CD14-positive monocyte (primary cell): ENCODE results near the gene EPB41L5. TPM values are rescaled to one million over a fixed set of nuclear protein-coding genes. Genes with fewer than 3 reads are reported as not detected.

Experiments
- DNase-seq, 3 donors: peaks; one replicate each; pipeline ENCODE4 v3.0.0-alpha.2; 2011 to 2022
- H2AFZ ChIP-seq: 2 replicates; pipeline ENCODE4 v1.6.0; 2012; ENCODE audit warnings: mild to moderate bottlenecking, low read depth, low read length, inconsistent platforms; ENCODE audit not compliant: insufficient read depth, poor library complexity, severe bottlenecking
- H3K27ac ChIP-seq, 2 donors: 1 replicate in 1 of 2; 2 replicates in 1 of 2; pipeline ENCODE4 v1.5.1; 2012 to 2013; ENCODE audit warnings: low read length in 2 of 2, control low read depth in 1 of 2, inconsistent platforms in 1 of 2, low read depth in 1 of 2, mild to moderate bottlenecking in 1 of 2
- H3K27me3 ChIP-seq, 2 donors: one replicate each; pipeline versions ENCODE4 v1.6.0 to v1.6.1; 2011 to 2013; ENCODE audit warnings: low read length in 2 of 2; ENCODE audit not compliant: control insufficient read depth in 2 of 2, insufficient read depth in 2 of 2
- H3K36me3 ChIP-seq, 2 donors: replicated peaks in 1 of 2; 1 replicate in 1 of 2; 2 replicates in 1 of 2; pipeline versions ENCODE4 v1.5.1 to v1.6.1; 2012 to 2013; ENCODE audit warnings: low read length in 2 of 2, control low read depth in 1 of 2, inconsistent platforms in 1 of 2, mild to moderate bottlenecking in 1 of 2; ENCODE audit not compliant: insufficient read depth in 2 of 2, control insufficient read depth in 1 of 2
- H3K4me1 ChIP-seq, 2 donors: 1 replicate in 1 of 2; 2 replicates in 1 of 2; pipeline versions ENCODE4 v1.5.1 to v1.6.1; 2012 to 2013; ENCODE audit warnings: low read length in 2 of 2, control low read depth in 1 of 2, inconsistent platforms in 1 of 2, mild to moderate bottlenecking in 1 of 2, moderate library complexity in 1 of 2; ENCODE audit not compliant: insufficient read depth in 2 of 2, control insufficient read depth in 1 of 2
- H3K4me2 ChIP-seq: replicated peaks from 2 replicates; pipeline ENCODE3; 2012; ENCODE audit warnings: low read length, moderate library complexity, mild to moderate bottlenecking; ENCODE audit not compliant: poor library complexity, severe bottlenecking; ENCODE audit errors: extremely low read depth
- H3K4me3 ChIP-seq, 3 experiments: fragments of 200-600 bp in 1 of 3; sonication (generic) in 1 of 3; replicated peaks in 1 of 3; 1 replicate in 2 of 3; 2 replicates in 1 of 3; pipeline ENCODE4 v1.5.1; 2011 to 2013; ENCODE audit warnings: low read length in 3 of 3, mild to moderate bottlenecking in 3 of 3, control low read depth in 2 of 3, low read depth in 2 of 3, inconsistent platforms in 1 of 3, moderate library complexity in 1 of 3
- H3K79me2 ChIP-seq: 2 replicates; pipeline ENCODE4 v1.6.0; 2012; ENCODE audit warnings: mild to moderate bottlenecking, control low read depth, inconsistent platforms, low read length, moderate library complexity; ENCODE audit not compliant: insufficient read depth
- H3K9ac ChIP-seq: 2 replicates; pipeline ENCODE4 v1.6.0; 2017; ENCODE audit warnings: low read length, mild to moderate bottlenecking; ENCODE audit not compliant: insufficient read depth, poor library complexity, severe bottlenecking
- H3K9me3 ChIP-seq, 2 donors: replicated peaks in 1 of 2; 1 replicate in 1 of 2; 2 replicates in 1 of 2; pipeline versions ENCODE4 v1.5.1 to v1.6.1; 2012 to 2013; ENCODE audit warnings: low read length in 2 of 2, control low read depth in 1 of 2; ENCODE audit not compliant: control insufficient read depth in 1 of 2, insufficient read depth in 1 of 2
- H4K20me1 ChIP-seq: 2 replicates; pipeline ENCODE4 v1.6.0; 2012; ENCODE audit warnings: mild to moderate bottlenecking, low read length, control low read depth, moderate library complexity; ENCODE audit not compliant: insufficient read depth
- H3K27ac Mint-ChIP-seq, 7 donors: one replicate each; pipeline ENCODE4 v1.8.0; 2020; ENCODE audit warnings: mild to moderate bottlenecking in 7 of 7, mixed read lengths in 7 of 7, moderate library complexity in 6 of 7, inconsistent platforms in 2 of 7
- H3K27me3 Mint-ChIP-seq, 3 donors: one replicate each; pipeline ENCODE4 v1.8.0; 2021 to 2022; ENCODE audit warnings: low read depth in 3 of 3, mild to moderate bottlenecking in 3 of 3, mixed read lengths in 3 of 3, moderate library complexity in 3 of 3, inconsistent platforms in 1 of 3
- H3K36me3 Mint-ChIP-seq, 2 donors: one replicate each; pipeline ENCODE4 v1.8.0; 2020; ENCODE audit warnings: mixed read lengths in 2 of 2, inconsistent platforms in 1 of 2, mild to moderate bottlenecking in 1 of 2
- H3K4me1 Mint-ChIP-seq: one replicate; pipeline ENCODE4 v1.8.0; 2020; ENCODE audit warnings: mild to moderate bottlenecking, mixed read lengths
- H3K4me3 Mint-ChIP-seq, 2 donors: one replicate each; pipeline ENCODE4 v1.8.0; 2020; ENCODE audit warnings: mild to moderate bottlenecking in 2 of 2, mixed read lengths in 2 of 2, moderate library complexity in 1 of 2
- H3K9me3 Mint-ChIP-seq, 7 donors: one replicate each; pipeline ENCODE4 v1.8.0; 2020 to 2022; ENCODE audit warnings: mixed read lengths in 7 of 7, mild to moderate bottlenecking in 6 of 7, moderate library complexity in 6 of 7, inconsistent platforms in 2 of 7
- WGBS: methylation state at CpG from one replicate; pipeline ENCODE4 v1.1.5; 2013; ENCODE audit warnings: missing lambda C conversion rate; ENCODE audit not compliant: insufficient coverage; 5-methylcytosine and 5-hydroxymethylcytosine counted together
- intact Hi-C, 2 donors: fragments of 100-400 bp; cut with micrococcal nuclease; formaldehyde crosslinking; loops; one replicate each; pipeline versions ENCODE4 v1.15.0 to v1.15.1; 2023
- polyA plus RNA-seq, 3 donors: library from polyadenylated mRNA; depleted of rRNA in 1 of 3; unstranded in 2 of 3; stranded (reverse) in 1 of 3; fragments of 300-500 nt in 2 of 3; fragments of >200 nt in 1 of 3; fragmentation: Illumina TruSeq in 2 of 3; gene quantifications; 1 replicate in 2 of 3; 2 replicates in 1 of 3; pipeline ENCODE4 v1.2.3, GENCODE V29; 2012 to 2021
- TF ChIP-seq, protein P1 (sequence below): fragments of 200-600 bp; IDR thresholded peaks from one replicate; pipeline ENCODE4 v1.8.0; 2022; ENCODE audit warnings: antibody characterized with exemption, mild to moderate bottlenecking

The EPB41L5 gene
- polyA plus RNA-seq, 3 donors = 1.4 to 2.4 (median 2.0) TPM

DNA sequence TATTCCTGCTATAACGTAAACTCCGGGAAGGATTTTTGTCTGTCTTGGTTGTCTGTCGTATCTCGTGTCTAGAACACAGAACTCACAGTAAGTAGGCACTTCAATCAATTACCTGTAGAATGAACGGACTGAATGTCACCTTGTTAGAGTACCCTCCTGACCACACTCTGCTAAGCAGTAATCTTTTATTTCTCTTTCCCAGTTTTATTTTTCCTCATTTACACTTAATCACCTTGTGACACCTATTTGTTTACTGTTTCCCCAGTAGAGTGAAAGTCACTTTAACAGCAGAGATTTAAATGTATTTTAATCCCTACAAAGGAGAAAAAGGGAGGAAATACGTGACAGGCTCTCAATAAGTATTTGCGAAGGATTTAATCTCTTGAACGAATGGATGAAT lies 514 bp upstream of the EPB41L5 start:
- Histone ChIP-seq H2AFZ (peak overlapping the region; percentile 98), H3K4me1 (peaks cover 11 to 15% of the 10 kb centered on the region in 2 donors), H3K79me2 (no peaks in the 10 kb centered on the region), H3K9me3 (no peaks in the 10 kb centered on the region), H3K9ac (peak overlapping the region; percentile 74), H3K4me2 (peak overlapping the region; percentile 94), H3K4me3 (peak overlapping the region; percentile 62 to 88 (median 79)), H4K20me1 (no peaks in the 10 kb centered on the region), H3K27me3 (peaks cover 14 to 30% of the 10 kb centered on the region in 2 donors), H3K36me3 (no peaks in the 10 kb centered on the region), H3K27ac (no peak overlapping the region)
- H3K4me3 Mint-ChIP-seq = peak overlapping the region; percentile 76 to 87
- peaks cover 0 to 5% of the 10 kb centered on the region in 2 donors for H3K36me3 Mint-ChIP-seq
- peaks cover 30 to 46% (median 36%) of the 10 kb centered on the region in 3 donors for H3K27me3 Mint-ChIP-seq
- WGBS = 5% methylated on average over 4 of the region's 8 CpGs
- DNase-seq = no peak
- H3K9me3 Mint-ChIP-seq = peaks cover 0 to 5% (median under 1%) of the 10 kb centered on the region in 7 donors
- H3K27ac Mint-ChIP-seq = peak overlapping the region in 1 of 7 donors; percentile 69
- intact Hi-C loops = no loop called here
- TF ChIP-seq, protein P1, sequence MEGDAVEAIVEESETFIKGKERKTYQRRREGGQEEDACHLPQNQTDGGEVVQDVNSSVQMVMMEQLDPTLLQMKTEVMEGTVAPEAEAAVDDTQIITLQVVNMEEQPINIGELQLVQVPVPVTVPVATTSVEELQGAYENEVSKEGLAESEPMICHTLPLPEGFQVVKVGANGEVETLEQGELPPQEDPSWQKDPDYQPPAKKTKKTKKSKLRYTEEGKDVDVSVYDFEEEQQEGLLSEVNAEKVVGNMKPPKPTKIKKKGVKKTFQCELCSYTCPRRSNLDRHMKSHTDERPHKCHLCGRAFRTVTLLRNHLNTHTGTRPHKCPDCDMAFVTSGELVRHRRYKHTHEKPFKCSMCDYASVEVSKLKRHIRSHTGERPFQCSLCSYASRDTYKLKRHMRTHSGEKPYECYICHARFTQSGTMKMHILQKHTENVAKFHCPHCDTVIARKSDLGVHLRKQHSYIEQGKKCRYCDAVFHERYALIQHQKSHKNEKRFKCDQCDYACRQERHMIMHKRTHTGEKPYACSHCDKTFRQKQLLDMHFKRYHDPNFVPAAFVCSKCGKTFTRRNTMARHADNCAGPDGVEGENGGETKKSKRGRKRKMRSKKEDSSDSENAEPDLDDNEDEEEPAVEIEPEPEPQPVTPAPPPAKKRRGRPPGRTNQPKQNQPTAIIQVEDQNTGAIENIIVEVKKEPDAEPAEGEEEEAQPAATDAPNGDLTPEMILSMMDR = no peak
- H3K4me1 Mint-ChIP-seq = peaks cover 10% of the 10 kb centered on the region

GRCh38 chr2:120013597-120014223 lies 833 bp downstream of the EPB41L5 start:
- H3K4me2 ChIP-seq = peak overlapping the region; percentile 94
- Mint-ChIP-seq H3K27ac (no peak overlapping the region), H3K4me3 (peak overlapping the region; percentile 77 to 87), H3K9me3 (peaks cover 0 to 2% (median 0%) of the 10 kb centered on the region in 7 donors), H3K27me3 (peaks cover 30 to 50% (median 32%) of the 10 kb centered on the region in 3 donors), H3K36me3 (peaks cover 0 to 5% of the 10 kb centered on the region in 2 donors), H3K4me1 (peaks cover 10% of the 10 kb centered on the region)
- no peak for DNase-seq
- H3K27ac ChIP-seq = no peak overlapping the region
- peaks cover 14 to 30% of the 10 kb centered on the region in 2 donors for H3K27me3 ChIP-seq
- H3K4me1 ChIP-seq = peaks cover 11 to 15% of the 10 kb centered on the region in 2 donors
- intact Hi-C loops = no loop called here
- H3K9me3 ChIP-seq = no peaks in the 10 kb centered on the region
- H2AFZ ChIP-seq = peak overlapping the region; percentile 98
- H3K79me2 ChIP-seq = no peaks in the 10 kb centered on the region
- peak overlapping the region; percentile 74 for H3K9ac ChIP-seq
- TF ChIP-seq, protein P1 = no peak
- H3K4me3 ChIP-seq = peak overlapping the region; percentile 23 to 88 (median 79)
- no peaks in the 10 kb centered on the region for H4K20me1 ChIP-seq
- no peaks in the 10 kb centered on the region for H3K36me3 ChIP-seq
- WGBS = 9% methylated on average over 7 of the region's 17 CpGs
